Measurements from ENCODE around the gene AKT1S1.

Gene AKT1S1

DNA sequence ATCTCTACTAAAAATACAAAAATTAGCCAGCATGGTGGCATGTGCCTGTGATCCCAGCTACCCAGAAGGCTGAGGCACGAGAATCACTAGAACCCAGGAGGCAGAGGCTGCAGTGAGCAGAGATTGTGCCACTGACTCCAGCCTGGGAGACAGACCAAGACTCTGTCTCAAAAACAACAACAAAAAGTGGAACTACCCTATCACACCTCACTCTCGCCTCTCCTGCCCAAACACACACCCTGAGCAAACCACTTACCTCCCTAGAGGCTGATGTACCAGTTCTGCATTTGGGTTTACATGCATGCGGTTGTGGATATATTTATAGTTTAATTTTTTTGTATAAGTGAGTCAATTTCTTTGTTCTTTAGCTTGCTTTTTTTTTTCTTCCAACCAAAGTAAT lies 33.9 kb downstream of the AKT1S1 start:
- H3K27ac ChIP-seq: no peak overlapping the region
- H3K27me3 ChIP-seq (ENCODE audit: insufficient read depth, low read depth, severe bottlenecking): no peaks in the 10 kb centered on the region
- no peaks in the 10 kb centered on the region for H3K9me3 ChIP-seq (ENCODE audit: severe bottlenecking)
- TF ChIP-seq CTCF (IDR thresholded peaks at IDR 0.05; ENCODE audit: low read depth, low read length): no peak
- no peak for DNase-seq
- peaks cover 29% of the 10 kb centered on the region for H3K36me3 ChIP-seq
- H3K4me3 ChIP-seq (ENCODE audit: low read depth, low read length): no peak overlapping the region

DNA sequence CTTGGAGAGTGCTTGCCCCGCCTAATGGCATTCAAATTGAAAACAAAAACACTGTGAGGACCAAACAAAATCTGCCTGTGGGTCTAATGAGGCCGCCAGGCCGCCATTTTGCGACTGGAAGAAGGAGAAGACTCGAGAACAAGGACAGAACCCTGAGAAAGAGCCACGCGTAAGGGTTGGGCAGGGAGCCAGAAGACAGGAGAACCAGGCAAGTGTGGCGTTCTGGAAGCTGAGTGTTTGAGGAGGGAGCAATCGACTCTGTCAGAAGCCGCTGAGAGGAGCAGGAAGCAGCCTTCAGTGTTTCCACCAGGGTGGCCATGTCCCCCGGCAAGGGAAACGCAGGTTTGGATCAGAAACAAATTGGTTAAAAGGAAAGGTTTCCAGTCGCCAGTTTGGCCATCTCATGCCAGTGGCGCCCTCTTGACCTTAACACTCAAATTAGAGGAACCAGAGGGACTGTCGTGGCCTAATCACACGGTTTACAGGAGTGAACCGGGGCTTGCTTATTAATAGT lies 36.4 kb downstream of the AKT1S1 start:
- Histone ChIP-seq H3K27me3 (ENCODE audit: insufficient read depth, low read depth, severe bottlenecking) (no peaks in the 10 kb centered on the region), H3K36me3 (peaks cover 53% of the 10 kb centered on the region), H3K27ac (no peak overlapping the region), H3K4me3 (ENCODE audit: low read depth, low read length) (no peak overlapping the region), H3K9me3 (ENCODE audit: severe bottlenecking) (no peaks in the 10 kb centered on the region)
- TF ChIP-seq CTCF (IDR thresholded peaks at IDR 0.05; ENCODE audit: low read depth, low read length): no peak
- DNase-seq: no peak

- H3K4me3 ChIP-seq (ENCODE audit: low read depth, low read length): no peak overlapping the region
- peaks cover 56% of the 10 kb centered on the region for H3K36me3 ChIP-seq
- TF ChIP-seq CTCF (IDR thresholded peaks at IDR 0.05; ENCODE audit: low read depth, low read length): no peak
- H3K27me3 ChIP-seq (ENCODE audit: insufficient read depth, low read depth, severe bottlenecking): no peaks in the 10 kb centered on the region
- DNase-seq: no peak
- H3K9me3 ChIP-seq (ENCODE audit: severe bottlenecking): no peaks in the 10 kb centered on the region
- no peak overlapping the region for H3K27ac ChIP-seq
Observed at GRCh38 chr19:49840321-49840720, 36.8 kb downstream of the AKT1S1 start.

- peaks cover 62% of the 10 kb centered on the region for H3K36me3 ChIP-seq
- no peak overlapping the region for H3K27ac ChIP-seq
- no peaks in the 10 kb centered on the region for H3K9me3 ChIP-seq (ENCODE audit: severe bottlenecking)
- H3K4me3 ChIP-seq (ENCODE audit: low read depth, low read length): no peak overlapping the region
- TF ChIP-seq CTCF (IDR thresholded peaks at IDR 0.05; ENCODE audit: low read depth, low read length): no peak
- H3K27me3 ChIP-seq (ENCODE audit: insufficient read depth, low read depth, severe bottlenecking): no peaks in the 10 kb centered on the region
- no peak for DNase-seq
Observed at GRCh38 chr19:49839713-49840112, 37.4 kb downstream of the AKT1S1 start.

- H3K27me3 ChIP-seq (ENCODE audit: insufficient read depth, low read depth, severe bottlenecking): no peaks in the 10 kb centered on the region
- H3K36me3 ChIP-seq: peaks cover 69% of the 10 kb centered on the region
- DNase-seq: no peak
- no peak overlapping the region for H3K27ac ChIP-seq
- H3K9me3 ChIP-seq (ENCODE audit: severe bottlenecking): no peaks in the 10 kb centered on the region
- no peak overlapping the region for H3K4me3 ChIP-seq (ENCODE audit: low read depth, low read length)
- TF ChIP-seq CTCF (IDR thresholded peaks at IDR 0.05; ENCODE audit: low read depth, low read length): no peak
Observed at GRCh38 chr19:49838885-49839588, 38.1 kb downstream of the AKT1S1 start.

DNA sequence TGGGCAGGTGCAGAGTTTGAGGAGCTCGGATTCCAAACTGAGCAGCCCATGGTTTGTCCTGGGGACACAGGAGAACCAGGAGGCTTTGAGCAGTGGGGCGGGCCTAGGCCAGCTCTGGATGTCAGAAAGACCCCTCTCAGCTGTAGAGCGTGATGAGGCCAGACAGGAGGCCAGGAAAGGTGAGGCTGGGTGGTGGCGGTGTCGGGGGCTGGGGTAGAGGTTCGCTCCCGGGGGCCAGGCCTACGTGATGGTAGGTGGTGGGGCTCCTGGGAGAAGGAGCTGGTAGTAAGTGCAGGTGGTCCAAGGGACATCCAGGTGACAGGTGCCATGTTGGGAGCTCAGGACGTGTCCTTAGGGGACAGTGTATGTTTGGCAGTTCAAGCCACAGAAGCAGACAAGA lies 39.7 kb downstream of the AKT1S1 start:
- TF ChIP-seq CTCF (IDR thresholded peaks at IDR 0.05; ENCODE audit: low read depth, low read length): no peak
- Histone ChIP-seq H3K4me3 (ENCODE audit: low read depth, low read length) (no peak overlapping the region), H3K27ac (no peak overlapping the region), H3K36me3 (peaks cover 85% of the 10 kb centered on the region), H3K9me3 (ENCODE audit: severe bottlenecking) (no peaks in the 10 kb centered on the region), H3K27me3 (ENCODE audit: insufficient read depth, low read depth, severe bottlenecking) (no peaks in the 10 kb centered on the region)
- DNase-seq: no peak
